PC-9 (cell line): Measurements from ENCODE around the gene ZMIZ1. TPM values are rescaled to one million over a fixed set of nuclear protein-coding genes. Genes with fewer than 3 reads are reported as not detected.

Experiments used
- BruUV-seq: library from RNA; stranded (reverse); fragments of 400-500 nt; replicated peaks from 2 replicates; lab custom pipeline; 2021; lab: Mats Ljungman, UMichigan
- CTCF ChIA-PET: fragments of 300-600 bp; sonication (Branson Sonifier 250); formaldehyde crosslinking; loops from one replicate; lab custom pipeline; 2022; ENCODE audit warnings: antibody characterized with exemption; lab: Charles Lee
- POLR2A ChIA-PET: fragments of 300-600 bp; sonication (Branson Sonifier 250); formaldehyde crosslinking; loops from one replicate; lab custom pipeline; 2022; ENCODE audit warnings: antibody characterized with exemption; ENCODE audit not compliant: unreplicated experiment; lab: Charles Lee
- DNase-seq, 2 experiments: peaks; one replicate each; pipeline versions ENCODE4 v3.0.0 to v3.0.0-alpha.2; 2015 to 2022; ENCODE audit warnings: mixed read lengths in 1 of 2
- H2AFZ ChIP-seq: fragments of 200-600 bp; sonication (generic); 2 replicates; pipeline ENCODE4 v1.8.1; 2017; ENCODE audit warnings: antibody characterized with exemption
- H3F3A ChIP-seq: fragments of 200-600 bp; sonication (generic); 2 replicates; pipeline ENCODE4 v1.8.1; 2017; ENCODE audit warnings: antibody characterized with exemption, mild to moderate bottlenecking, low read depth; ENCODE audit not compliant: insufficient read depth
- H3K27ac ChIP-seq: fragments of 200-600 bp; sonication (generic); 2 replicates; pipeline ENCODE4 v1.6.1; 2016; ENCODE audit warnings: mixed run types
- H3K27me3 ChIP-seq: fragments of 200-600 bp; sonication (generic); 2 replicates; pipeline ENCODE4 v1.6.1; 2016; ENCODE audit warnings: low read depth, mixed run types; ENCODE audit not compliant: insufficient read depth
- H3K36me3 ChIP-seq: fragments of 200-600 bp; sonication (generic); 2 replicates; pipeline ENCODE4 v1.6.1; 2016; ENCODE audit warnings: low read depth, mixed run types
- H3K4me1 ChIP-seq: fragments of 200-600 bp; sonication (generic); replicated peaks from 2 replicates; pipeline ENCODE4 v1.6.1; 2016; ENCODE audit warnings: mixed run types; ENCODE audit not compliant: insufficient read depth
- H3K4me2 ChIP-seq: fragments of 200-600 bp; sonication (generic); 2 replicates; pipeline ENCODE4 v1.6.1; 2017; ENCODE audit warnings: mixed run types
- H3K4me3 ChIP-seq: fragments of 200-600 bp; sonication (generic); 2 replicates; pipeline ENCODE4 v1.6.1; 2016; ENCODE audit warnings: mixed run types
- H3K79me2 ChIP-seq: fragments of 200-600 bp; sonication (generic); 2 replicates; pipeline ENCODE4 v1.6.1; 2017; ENCODE audit warnings: low read depth, mixed run types
- H3K9me2 ChIP-seq: fragments of 200-600 bp; sonication (generic); 2 replicates; pipeline ENCODE4 v1.8.1; 2017; ENCODE audit warnings: mild to moderate bottlenecking; ENCODE audit not compliant: insufficient read depth
- H3K9me3 ChIP-seq: fragments of 200-600 bp; sonication (generic); 2 replicates; pipeline ENCODE4 v1.8.1; 2016; ENCODE audit warnings: low read depth; ENCODE audit not compliant: insufficient read depth
- H4K20me1 ChIP-seq: fragments of 200-600 bp; sonication (generic); 2 replicates; pipeline ENCODE4 v1.8.1; 2017; ENCODE audit not compliant: insufficient read depth
- EZH2 ChIP-seq: fragments of 200-600 bp; sonication (generic); IDR thresholded peaks from 2 replicates; pipeline ENCODE4 v1.8.0; 2017; ENCODE audit warnings: antibody characterized with exemption, low read depth
- intact Hi-C: fragments of 100-400 bp; cut with micrococcal nuclease; formaldehyde crosslinking; loops from one replicate; pipeline ENCODE4 v1.10.0; 2022; ENCODE audit not compliant: unreplicated experiment
- total RNA-seq: library from RNA; stranded (reverse); gene quantifications from 2 replicates; pipeline ENCODE4 v1.2.3, GENCODE V29; 2021
- TF ChIP-seq, protein P1 (sequence below): fragments of 200-600 bp; sonication (generic); conservative IDR thresholded peaks from 2 replicates; pipeline ENCODE4 v1.6.1; 2017; ENCODE audit warnings: mixed run types, antibody characterized with exemption, mild to moderate bottlenecking, moderate library complexity

Gene ZMIZ1
- total RNA-seq, 1 experiment from 2014 or later, result 47.6 TPM

DNA sequence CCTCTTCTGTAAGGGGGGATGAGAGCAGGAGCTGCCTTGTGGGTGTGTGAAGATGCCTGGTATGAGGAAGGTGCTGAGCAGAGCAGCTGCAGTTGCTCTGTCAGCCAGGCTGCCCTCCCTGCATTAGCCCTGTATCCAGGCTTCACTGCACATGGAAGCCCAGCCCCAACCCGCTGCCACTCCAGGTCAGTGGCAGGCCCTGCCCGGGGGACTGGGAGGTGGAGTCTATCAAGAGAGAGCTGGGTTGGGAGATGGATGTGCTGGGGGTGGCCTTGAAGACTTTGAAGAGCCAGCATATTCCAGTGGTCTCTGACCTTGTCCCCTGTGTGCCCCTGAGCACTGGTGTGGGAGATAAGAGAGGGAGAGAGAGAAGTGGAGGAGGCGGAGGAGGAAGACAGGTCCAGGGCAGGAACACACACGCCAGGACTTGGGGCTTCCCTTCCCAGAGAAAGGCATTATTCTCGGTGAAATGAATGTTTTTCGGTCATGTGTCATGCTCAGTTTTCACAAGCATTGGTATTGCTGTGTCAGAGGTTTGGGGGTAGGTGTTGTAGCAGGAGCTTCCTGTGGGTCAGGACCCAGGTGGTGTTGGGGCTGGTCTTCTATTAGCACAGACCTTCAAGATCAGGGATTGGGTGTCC lies 281.1 kb downstream of the ZMIZ1 start:
- TF ChIP-seq, protein P1, sequence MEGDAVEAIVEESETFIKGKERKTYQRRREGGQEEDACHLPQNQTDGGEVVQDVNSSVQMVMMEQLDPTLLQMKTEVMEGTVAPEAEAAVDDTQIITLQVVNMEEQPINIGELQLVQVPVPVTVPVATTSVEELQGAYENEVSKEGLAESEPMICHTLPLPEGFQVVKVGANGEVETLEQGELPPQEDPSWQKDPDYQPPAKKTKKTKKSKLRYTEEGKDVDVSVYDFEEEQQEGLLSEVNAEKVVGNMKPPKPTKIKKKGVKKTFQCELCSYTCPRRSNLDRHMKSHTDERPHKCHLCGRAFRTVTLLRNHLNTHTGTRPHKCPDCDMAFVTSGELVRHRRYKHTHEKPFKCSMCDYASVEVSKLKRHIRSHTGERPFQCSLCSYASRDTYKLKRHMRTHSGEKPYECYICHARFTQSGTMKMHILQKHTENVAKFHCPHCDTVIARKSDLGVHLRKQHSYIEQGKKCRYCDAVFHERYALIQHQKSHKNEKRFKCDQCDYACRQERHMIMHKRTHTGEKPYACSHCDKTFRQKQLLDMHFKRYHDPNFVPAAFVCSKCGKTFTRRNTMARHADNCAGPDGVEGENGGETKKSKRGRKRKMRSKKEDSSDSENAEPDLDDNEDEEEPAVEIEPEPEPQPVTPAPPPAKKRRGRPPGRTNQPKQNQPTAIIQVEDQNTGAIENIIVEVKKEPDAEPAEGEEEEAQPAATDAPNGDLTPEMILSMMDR, result no peak
- TF ChIP-seq EZH2, result no peak
- Histone ChIP-seq H3K4me3 (peak overlapping the region; percentile 87; the same call in 1 of the 2 replicates), H3K27me3 (no peaks in the 10 kb centered on the region), H3K9me3 (no peaks in the 10 kb centered on the region), H3K4me1 (peaks cover 25% of the 10 kb centered on the region), H3K4me2 (peak overlapping the region; percentile 88), H3K9me2 (no peaks in the 10 kb centered on the region), H3K36me3 (peaks cover 62% of the 10 kb centered on the region), H3F3A (peaks cover 41% of the 10 kb centered on the region), H3K79me2 (peaks cover 55% of the 10 kb centered on the region), H3K27ac (0 out of 2 replicates have a peak overlapping the region, but pooled peaks have one; percentile 9), H2AFZ (no peak overlapping the region), H4K20me1 (peaks cover 66% of the 10 kb centered on the region)
- no TSS peak for BruUV-seq
- ChIA-PET CTCF (interaction anchor here (0.6 kb wide), 1 partner anchor 25 kb away, joined by 3 read pairs; no protein-coding TSS in a partner anchor), POLR2A (no interaction called here)
- DNase-seq, result peak in 1 of 2 experiments; percentile 35
- intact Hi-C loops, result no loop called here

DNA sequence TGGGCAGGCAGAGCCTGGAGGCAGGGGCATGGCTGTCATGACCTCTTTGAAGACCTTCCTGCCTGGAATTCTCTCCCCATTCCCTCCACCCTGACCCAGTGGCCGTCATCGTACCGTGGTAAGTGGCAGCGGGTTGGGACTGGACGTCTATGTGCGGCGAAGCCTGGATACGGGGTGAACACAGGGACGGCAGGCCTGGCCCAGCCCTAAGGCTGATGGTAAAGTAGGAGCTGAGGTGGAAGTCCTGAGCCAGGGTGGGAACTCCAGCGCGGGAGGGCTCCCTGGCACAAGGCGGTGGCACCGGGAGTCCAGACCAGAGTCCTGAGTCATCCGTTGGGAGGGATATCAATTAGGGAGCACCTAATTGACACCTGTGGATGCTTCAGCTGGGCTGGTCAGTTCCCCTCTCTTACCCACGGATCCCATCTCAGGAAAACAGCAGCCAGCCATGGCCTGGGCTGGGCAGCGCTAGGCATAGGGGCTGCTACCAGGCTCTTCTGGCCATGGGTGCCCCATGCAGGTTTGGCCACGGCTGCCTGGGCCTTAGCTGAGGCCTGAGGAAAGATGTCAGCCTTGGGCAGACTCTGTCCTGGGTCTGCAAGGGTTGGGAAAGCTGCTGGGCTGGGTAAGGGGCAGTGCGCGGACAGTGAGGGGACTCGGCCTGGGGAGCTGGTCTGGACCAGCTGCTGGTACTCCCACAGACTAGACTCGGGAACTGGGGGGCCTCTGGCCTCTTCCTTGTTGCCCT lies 281.8 kb downstream of the ZMIZ1 start:
- Histone ChIP-seq H3K27ac (0 out of 2 replicates have a peak overlapping the region, but pooled peaks have one; percentile 9), H3K79me2 (peaks cover 55% of the 10 kb centered on the region)
- CTCF ChIA-PET, result interaction anchor here (0.6 to 1.1 kb wide), 2 partner anchors 24 to 908 kb away, joined by 3 to 8 read pairs; no protein-coding TSS in a partner anchor

DNA sequence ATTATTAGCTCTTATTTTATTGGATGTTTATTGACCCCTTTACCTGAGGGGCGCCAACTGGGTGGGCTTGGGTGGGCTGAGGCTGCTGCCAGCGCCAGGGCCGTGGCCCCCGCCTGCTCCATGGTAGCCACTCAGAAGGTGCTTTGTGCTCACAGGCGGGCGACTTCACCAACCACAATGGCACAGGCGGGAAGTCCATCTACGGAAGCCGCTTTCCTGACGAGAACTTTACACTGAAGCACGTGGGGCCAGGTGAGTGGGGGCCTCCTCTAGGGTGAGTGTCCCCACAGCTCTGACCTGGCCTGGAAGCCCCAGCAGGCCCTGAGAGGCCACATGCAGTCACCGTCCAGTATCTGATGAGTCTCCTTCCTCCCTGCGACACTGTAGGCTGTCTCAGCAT lies 282.6 kb downstream of the ZMIZ1 start:
- TF ChIP-seq, protein P1, result no peak
- TF ChIP-seq EZH2, result no peak
- POLR2A ChIA-PET, result no interaction called here
- Histone ChIP-seq H3K36me3 (peaks cover 69% of the 10 kb centered on the region), H3K4me3 (no peak overlapping the region), H3K9me2 (no peaks in the 10 kb centered on the region), H3K9me3 (no peaks in the 10 kb centered on the region), H3K79me2 (peaks cover 55% of the 10 kb centered on the region), H3K27me3 (no peaks in the 10 kb centered on the region), H3K4me2 (no peak overlapping the region), H3K27ac (no peak overlapping the region), H4K20me1 (peaks cover 70% of the 10 kb centered on the region), H3F3A (peaks cover 56% of the 10 kb centered on the region), H3K4me1 (peaks cover 24% of the 10 kb centered on the region), H2AFZ (no peak overlapping the region)
- DNase-seq, result no peak
- intact Hi-C loops, result no loop called here
- CTCF ChIA-PET, result interaction anchor here (0.6 to 1.1 kb wide), 2 partner anchors 23 to 909 kb away, joined by 3 to 8 read pairs; no protein-coding TSS in a partner anchor
- no TSS peak for BruUV-seq

More for the DNA sequence above, 281.8 kb downstream of the ZMIZ1 start:
- no peak overlapping the region for H2AFZ ChIP-seq
- peaks cover 48% of the 10 kb centered on the region for H3F3A ChIP-seq
- H3K27me3 ChIP-seq, result no peaks in the 10 kb centered on the region
- TF ChIP-seq EZH2, result no peak
- TF ChIP-seq, protein P1, result no peak
- BruUV-seq, result no TSS peak
- H3K9me3 ChIP-seq, result no peaks in the 10 kb centered on the region
- H3K36me3 ChIP-seq, result peaks cover 69% of the 10 kb centered on the region
- DNase-seq, result no peak
- 0 out of 2 replicates have a peak overlapping the region, but pooled peaks have one; percentile 88 for H3K4me2 ChIP-seq
- POLR2A ChIA-PET, result interaction anchor here (0.6 kb wide), 1 partner anchor 193 kb away, joined by 3 read pairs; no protein-coding TSS in a partner anchor
- H3K4me3 ChIP-seq, result no peak overlapping the region
- H3K4me1 ChIP-seq, result peaks cover 25% of the 10 kb centered on the region
- no peaks in the 10 kb centered on the region for H3K9me2 ChIP-seq
- peaks cover 70% of the 10 kb centered on the region for H4K20me1 ChIP-seq
- intact Hi-C loops, result no loop called here
